Fibroblast of villous mesenchyme (primary cell): Measurements from ENCODE around the gene MT1E. TPM values are rescaled to one million over a fixed set of nuclear protein-coding genes. Genes with fewer than 3 reads are reported as not detected.

Source experiments
- DNase-seq: peaks from one replicate; pipeline ENCODE4 v3.0.0-alpha.2; 2010; ENCODE audit warnings: low read depth
- H3K4me3 ChIP-seq: 2 replicates; pipeline ENCODE4 v1.5.1; 2011; ENCODE audit warnings: low read depth, mild to moderate bottlenecking, low read length
- total RNA-seq: library from RNA; depleted of rRNA; stranded (reverse); fragments of >200 nt; gene quantifications from 2 replicates; pipeline ENCODE4 v1.2.3, GENCODE V29; 2012
- TF ChIP-seq, protein P1 (sequence below): IDR thresholded peaks from 2 replicates; pipeline ENCODE4 v1.5.1; 2012; ENCODE audit warnings: low read depth, mild to moderate bottlenecking, low read length; ENCODE audit not compliant: insufficient read depth

Gene MT1E
- total RNA-seq, 1 donor, result 21.6 TPM

DNA sequence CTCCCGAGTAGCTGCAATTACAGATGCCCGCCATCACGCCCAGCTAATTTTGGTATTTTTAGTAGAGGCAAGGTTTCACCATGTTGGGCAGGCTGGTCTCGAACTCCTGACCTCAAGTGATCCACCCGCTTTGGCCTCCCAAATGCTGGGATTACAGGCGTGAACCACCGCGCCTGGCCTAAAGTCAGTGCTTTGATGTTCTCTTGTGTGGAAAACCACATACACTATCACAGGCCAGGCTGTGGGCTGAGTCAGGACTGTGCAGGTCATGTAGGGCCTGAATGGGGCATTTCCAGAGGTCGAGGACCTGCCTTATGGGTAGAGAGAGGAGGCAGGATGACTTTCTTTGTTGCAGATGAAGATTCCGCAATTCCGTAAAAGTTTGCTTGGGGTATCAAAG is 41.3 kb upstream of the MT1E start:
- no peak overlapping the region for H3K4me3 ChIP-seq
- TF ChIP-seq, protein P1, sequence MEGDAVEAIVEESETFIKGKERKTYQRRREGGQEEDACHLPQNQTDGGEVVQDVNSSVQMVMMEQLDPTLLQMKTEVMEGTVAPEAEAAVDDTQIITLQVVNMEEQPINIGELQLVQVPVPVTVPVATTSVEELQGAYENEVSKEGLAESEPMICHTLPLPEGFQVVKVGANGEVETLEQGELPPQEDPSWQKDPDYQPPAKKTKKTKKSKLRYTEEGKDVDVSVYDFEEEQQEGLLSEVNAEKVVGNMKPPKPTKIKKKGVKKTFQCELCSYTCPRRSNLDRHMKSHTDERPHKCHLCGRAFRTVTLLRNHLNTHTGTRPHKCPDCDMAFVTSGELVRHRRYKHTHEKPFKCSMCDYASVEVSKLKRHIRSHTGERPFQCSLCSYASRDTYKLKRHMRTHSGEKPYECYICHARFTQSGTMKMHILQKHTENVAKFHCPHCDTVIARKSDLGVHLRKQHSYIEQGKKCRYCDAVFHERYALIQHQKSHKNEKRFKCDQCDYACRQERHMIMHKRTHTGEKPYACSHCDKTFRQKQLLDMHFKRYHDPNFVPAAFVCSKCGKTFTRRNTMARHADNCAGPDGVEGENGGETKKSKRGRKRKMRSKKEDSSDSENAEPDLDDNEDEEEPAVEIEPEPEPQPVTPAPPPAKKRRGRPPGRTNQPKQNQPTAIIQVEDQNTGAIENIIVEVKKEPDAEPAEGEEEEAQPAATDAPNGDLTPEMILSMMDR, result no peak
- DNase-seq, result no peak

- TF ChIP-seq, protein P1, result no peak
- DNase-seq, result no peak
- H3K4me3 ChIP-seq, result no peak overlapping the region
These were observed 36.8 kb upstream of the MT1E start for GRCh38 chr16:56588781-56589140.

DNA sequence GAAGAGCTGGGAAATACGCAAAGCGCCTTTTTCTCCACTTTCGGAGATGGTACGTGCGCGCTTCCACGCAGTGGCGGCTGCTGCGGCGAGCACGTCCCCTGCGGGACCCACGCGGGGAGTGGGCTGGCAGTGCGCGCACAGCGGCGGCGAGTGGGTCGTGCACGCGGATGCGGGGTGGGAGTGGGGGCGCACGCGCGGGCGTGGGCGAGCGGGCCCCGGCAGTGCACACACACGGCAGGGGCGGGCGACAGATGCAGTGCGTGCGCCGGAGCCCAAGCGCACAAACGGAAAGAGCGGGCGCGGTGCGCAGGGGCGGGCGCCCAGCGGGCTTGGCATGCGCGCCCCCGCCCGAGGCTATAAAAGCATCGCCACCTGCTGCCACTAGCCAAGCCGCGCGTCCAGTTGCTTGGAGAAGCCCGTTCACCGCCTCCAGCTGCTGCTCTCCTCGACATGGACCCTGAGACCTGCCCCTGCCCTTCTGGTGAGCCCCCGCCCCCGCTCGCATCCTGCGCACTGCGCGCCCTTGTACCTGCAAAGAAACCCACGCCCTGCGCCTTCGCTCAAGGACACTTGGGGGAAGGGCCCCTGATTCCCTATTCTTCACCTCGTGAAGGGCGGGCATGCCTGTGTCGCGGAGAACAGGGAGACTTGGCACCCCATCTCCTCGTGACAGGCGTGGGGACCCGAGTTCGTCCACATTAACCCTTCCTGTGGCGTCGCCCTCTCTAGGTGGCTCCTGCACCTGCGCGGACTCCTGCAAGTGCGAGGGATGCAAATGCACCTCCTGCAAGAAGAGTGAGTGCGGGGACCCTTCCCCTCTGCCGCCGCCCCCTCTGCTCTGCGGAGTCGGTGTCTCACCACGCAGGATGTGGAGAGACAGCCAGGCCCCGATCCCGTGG is 36.2 kb upstream of the MT1E start, which contains the start of gene MT3:
TSS of gene MT3 (plus strand) at position 388 of the 899 bp plus-strand sequence. CDS start at position 451, 63 bp downstream.
- TF ChIP-seq, protein P1, result no peak
- H3K4me3 ChIP-seq, result no peak within 1 kb of the TSS
- no peak for DNase-seq

DNA sequence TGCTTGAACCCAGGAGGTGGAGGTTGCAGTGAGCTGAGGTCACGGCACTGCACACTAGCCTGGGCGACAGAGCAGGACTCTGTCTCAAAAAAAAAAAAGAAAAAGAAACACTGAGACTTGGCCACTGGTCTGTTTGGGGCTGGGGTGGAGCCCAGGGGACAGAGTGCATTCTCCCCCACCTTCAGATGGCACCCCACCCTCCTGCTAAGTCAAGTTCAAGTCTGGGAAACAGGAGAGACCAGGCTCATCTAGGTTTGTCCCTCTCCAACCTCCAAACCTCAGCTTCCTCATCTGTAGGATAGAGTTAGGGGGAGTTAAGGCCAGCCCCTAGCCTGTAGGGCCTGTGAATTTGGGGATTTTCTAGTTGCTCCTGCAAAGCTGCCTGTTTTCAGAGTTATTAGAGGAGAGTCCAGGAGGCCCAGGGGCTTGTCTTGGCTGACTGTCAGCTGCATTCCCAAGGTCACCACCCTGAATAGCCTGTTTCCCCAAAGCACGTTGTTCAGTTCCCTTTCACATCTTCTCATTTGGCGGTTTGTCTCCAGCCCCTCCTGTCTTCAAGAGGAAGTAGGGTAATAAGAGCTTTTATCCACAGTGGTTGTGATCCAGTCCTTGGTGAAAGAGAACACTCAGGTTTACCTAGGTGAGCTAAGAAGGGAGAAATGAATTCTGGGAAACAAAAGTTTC is 34.1 kb upstream of the MT1E start:
- DNase-seq, result no peak
- TF ChIP-seq, protein P1, result no peak
- no peak overlapping the region for H3K4me3 ChIP-seq

- DNase-seq, result no peak
- TF ChIP-seq, protein P1, result no peak
- H3K4me3 ChIP-seq, result no peak overlapping the region
These were observed 31.8 kb upstream of the MT1E start for GRCh38 chr16:56593573-56594291.

- DNase-seq, result no peak
- TF ChIP-seq, protein P1, result no peak
- H3K4me3 ChIP-seq, result no peak overlapping the region
These were observed 31.3 kb upstream of the MT1E start for GRCh38 chr16:56594292-56594619.
